IPS-18a (cell line): Measurements from ENCODE around the gene CACNA1I.

Experiments used
- H3K27ac ChIP-seq: one replicate; pipeline ENCODE4 v1.5.1; 2013; ENCODE audit warnings: low read length
- H3K27me3 ChIP-seq: one replicate; pipeline ENCODE4 v1.6.1; 2013; ENCODE audit warnings: mild to moderate bottlenecking, low read length; ENCODE audit not compliant: control insufficient read depth, insufficient read depth
- H3K36me3 ChIP-seq: one replicate; pipeline ENCODE4 v1.6.1; 2013; ENCODE audit warnings: low read depth, low read length; ENCODE audit not compliant: control insufficient read depth
- H3K4me1 ChIP-seq: one replicate; pipeline ENCODE4 v1.6.1; 2013; ENCODE audit warnings: low read depth, low read length; ENCODE audit not compliant: control insufficient read depth
- H3K4me3 ChIP-seq: one replicate; pipeline ENCODE4 v1.5.1; 2013; ENCODE audit warnings: low read length
- H3K9ac ChIP-seq: one replicate; pipeline ENCODE4 v1.6.1; 2013; ENCODE audit warnings: mild to moderate bottlenecking, low read length, moderate library complexity
- H3K9me3 ChIP-seq: one replicate; pipeline ENCODE4 v1.6.1; 2013; ENCODE audit warnings: low read depth, low read length; ENCODE audit not compliant: control insufficient read depth

CACNA1I gene

GRCh38 chr22:39661501-39661841, 90.9 kb downstream of the CACNA1I start:
- no peak overlapping the region for H3K27ac ChIP-seq
- H3K9me3 ChIP-seq: no peaks in the 10 kb centered on the region
- peaks cover 3% of the 10 kb centered on the region for H3K4me1 ChIP-seq
- H3K4me3 ChIP-seq: peak overlapping the region; percentile 66
- no peaks in the 10 kb centered on the region for H3K36me3 ChIP-seq
- H3K9ac ChIP-seq: no peak overlapping the region
- peaks cover 38% of the 10 kb centered on the region for H3K27me3 ChIP-seq

- Histone ChIP-seq H3K4me3 (peak overlapping the region; percentile 66), H3K9ac (no peak overlapping the region)
These were observed 91.5 kb downstream of the CACNA1I start for GRCh38 chr22:39661842-39662685.

GRCh38 chr22:39662686-39663052, 92.1 kb downstream of the CACNA1I start:
- H3K36me3 ChIP-seq: no peaks in the 10 kb centered on the region
- H3K27ac ChIP-seq: no peak overlapping the region
- peaks cover 38% of the 10 kb centered on the region for H3K27me3 ChIP-seq
- H3K9me3 ChIP-seq: no peaks in the 10 kb centered on the region
- H3K4me3 ChIP-seq: peak overlapping the region; percentile 66
- peaks cover 6% of the 10 kb centered on the region for H3K4me1 ChIP-seq
- no peak overlapping the region for H3K9ac ChIP-seq

More at GRCh38 chr22:39661842-39662685, 91.5 kb downstream of the CACNA1I start:
- H3K27ac ChIP-seq: no peak overlapping the region
- H3K27me3 ChIP-seq: peaks cover 38% of the 10 kb centered on the region
- H3K36me3 ChIP-seq: no peaks in the 10 kb centered on the region
- no peaks in the 10 kb centered on the region for H3K9me3 ChIP-seq
- peaks cover 6% of the 10 kb centered on the region for H3K4me1 ChIP-seq

- no peak overlapping the region for H3K9ac ChIP-seq
- no peaks in the 10 kb centered on the region for H3K9me3 ChIP-seq
- H3K27me3 ChIP-seq: peaks cover 38% of the 10 kb centered on the region
- H3K27ac ChIP-seq: no peak overlapping the region
- H3K4me1 ChIP-seq: peaks cover 6% of the 10 kb centered on the region
- H3K36me3 ChIP-seq: no peaks in the 10 kb centered on the region
- H3K4me3 ChIP-seq: peak overlapping the region; percentile 42
These were observed 93.2 kb downstream of the CACNA1I start for GRCh38 chr22:39663751-39664150.

GRCh38 chr22:39664485-39665200, 94.1 kb downstream of the CACNA1I start:
- Histone ChIP-seq H3K27me3 (peaks cover 38% of the 10 kb centered on the region), H3K36me3 (no peaks in the 10 kb centered on the region), H3K4me1 (peaks cover 6% of the 10 kb centered on the region), H3K9me3 (no peaks in the 10 kb centered on the region), H3K9ac (no peak overlapping the region), H3K4me3 (peak overlapping the region; percentile 42), H3K27ac (no peak overlapping the region)

GRCh38 chr22:39665229-39665628, 94.7 kb downstream of the CACNA1I start:
- no peak overlapping the region for H3K27ac ChIP-seq
- no peak overlapping the region for H3K4me3 ChIP-seq
- no peaks in the 10 kb centered on the region for H3K9me3 ChIP-seq
- peaks cover 38% of the 10 kb centered on the region for H3K27me3 ChIP-seq
- H3K36me3 ChIP-seq: no peaks in the 10 kb centered on the region
- H3K9ac ChIP-seq: no peak overlapping the region
- peaks cover 6% of the 10 kb centered on the region for H3K4me1 ChIP-seq

- Histone ChIP-seq H3K9ac (no peak overlapping the region), H3K27me3 (peaks cover 33% of the 10 kb centered on the region), H3K4me3 (no peak overlapping the region), H3K36me3 (no peaks in the 10 kb centered on the region), H3K27ac (no peak overlapping the region), H3K9me3 (no peaks in the 10 kb centered on the region), H3K4me1 (peaks cover 6% of the 10 kb centered on the region)
These were observed 95.3 kb downstream of the CACNA1I start for GRCh38 chr22:39665661-39666431.

- Histone ChIP-seq H3K36me3 (no peaks in the 10 kb centered on the region), H3K4me1 (peaks cover 6% of the 10 kb centered on the region)
These were observed 95.9 kb downstream of the CACNA1I start for GRCh38 chr22:39666495-39666894.

GRCh38 chr22:39666926-39667325, 96.4 kb downstream of the CACNA1I start:
- Histone ChIP-seq H3K9me3 (no peaks in the 10 kb centered on the region), H3K27me3 (peaks cover 23% of the 10 kb centered on the region), H3K36me3 (no peaks in the 10 kb centered on the region), H3K27ac (no peak overlapping the region), H3K4me1 (peaks cover 6% of the 10 kb centered on the region), H3K9ac (no peak overlapping the region), H3K4me3 (no peak overlapping the region)

More at GRCh38 chr22:39666495-39666894, 95.9 kb downstream of the CACNA1I start:
- Histone ChIP-seq H3K9me3 (no peaks in the 10 kb centered on the region), H3K9ac (no peak overlapping the region), H3K4me3 (no peak overlapping the region), H3K27ac (no peak overlapping the region), H3K27me3 (peaks cover 26% of the 10 kb centered on the region)

- Histone ChIP-seq H3K27ac (no peak overlapping the region), H3K4me3 (no peak overlapping the region), H3K9me3 (peaks cover 5% of the 10 kb centered on the region), H3K4me1 (peaks cover 2% of the 10 kb centered on the region), H3K27me3 (no peaks in the 10 kb centered on the region), H3K36me3 (no peaks in the 10 kb centered on the region), H3K9ac (no peak overlapping the region)
These were observed 98.9 kb downstream of the CACNA1I start for GRCh38 chr22:39669432-39669831.

GRCh38 chr22:39671936-39672335, 101.4 kb downstream of the CACNA1I start:
- Histone ChIP-seq H3K36me3 (no peaks in the 10 kb centered on the region), H3K27me3 (no peaks in the 10 kb centered on the region), H3K9me3 (peaks cover 5% of the 10 kb centered on the region), H3K27ac (no peak overlapping the region), H3K9ac (no peak overlapping the region), H3K4me3 (no peak overlapping the region), H3K4me1 (peaks cover 1% of the 10 kb centered on the region)
